Activated CD8-positive, alpha-beta memory T cell treated with anti-CD3 and anti-CD28 coated beads for 48 hours (primary cell): ENCODE data around the gene SYK.

ENCODE experiments used
- DNase-seq, 3 experiments: peaks; one replicate each; pipeline ENCODE4 v3.0.0-alpha.2; 2020; ENCODE audit warnings: low read depth in 2 of 3, low spot score in 2 of 3

The SYK gene

DNA sequence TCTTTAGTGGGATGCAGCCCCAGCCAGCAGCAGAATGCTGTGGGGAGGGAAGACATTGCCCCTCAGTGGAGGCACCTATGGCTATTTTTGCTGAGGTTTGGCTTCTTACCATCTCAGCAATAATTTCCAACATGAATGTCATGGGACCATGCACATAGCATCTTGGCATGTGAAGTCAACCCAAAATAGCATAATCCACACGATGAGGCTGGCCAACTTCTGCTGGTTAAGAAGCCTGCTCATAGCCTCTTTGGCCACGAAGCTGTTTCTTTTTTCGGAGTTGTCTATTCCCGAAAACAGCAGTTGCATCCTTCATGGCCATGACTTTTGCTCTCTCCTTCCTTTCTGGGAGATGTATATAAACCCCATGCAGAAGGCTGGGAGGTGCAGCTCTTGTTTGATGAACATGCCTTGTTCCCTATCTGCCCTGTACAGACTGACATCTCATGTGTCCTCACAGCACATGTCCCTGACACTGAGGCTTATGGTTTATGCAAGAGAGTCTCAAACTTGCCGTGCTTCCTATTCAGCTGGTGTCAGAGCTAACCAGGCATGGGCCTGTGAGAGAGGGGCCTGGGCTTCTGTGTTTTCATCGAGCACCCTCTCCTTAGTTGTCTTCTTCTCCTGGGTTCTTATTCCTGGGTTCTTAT, 45.3 kb downstream of the SYK start:
- no peak for DNase-seq

DNA sequence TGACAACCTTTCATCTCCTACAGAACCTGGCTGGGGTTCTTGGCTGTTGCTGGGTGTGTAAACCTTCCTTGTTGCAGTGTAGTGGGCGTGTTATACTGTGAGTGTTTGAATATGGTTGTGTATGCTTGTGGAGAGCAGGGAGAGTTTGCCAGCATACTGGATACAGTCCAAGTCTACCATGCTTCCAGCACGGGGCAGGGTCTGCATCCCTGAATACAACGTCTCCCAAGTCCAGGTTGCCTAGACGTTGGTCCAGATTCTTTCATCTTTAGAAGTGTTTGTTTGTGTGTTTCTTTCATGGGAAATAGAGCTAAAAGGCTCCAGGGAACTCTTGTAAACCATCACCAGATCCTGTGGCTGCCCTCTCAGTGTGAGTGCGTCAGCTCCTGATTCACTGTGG, 46.4 kb downstream of the SYK start:
- no peak for DNase-seq

DNA sequence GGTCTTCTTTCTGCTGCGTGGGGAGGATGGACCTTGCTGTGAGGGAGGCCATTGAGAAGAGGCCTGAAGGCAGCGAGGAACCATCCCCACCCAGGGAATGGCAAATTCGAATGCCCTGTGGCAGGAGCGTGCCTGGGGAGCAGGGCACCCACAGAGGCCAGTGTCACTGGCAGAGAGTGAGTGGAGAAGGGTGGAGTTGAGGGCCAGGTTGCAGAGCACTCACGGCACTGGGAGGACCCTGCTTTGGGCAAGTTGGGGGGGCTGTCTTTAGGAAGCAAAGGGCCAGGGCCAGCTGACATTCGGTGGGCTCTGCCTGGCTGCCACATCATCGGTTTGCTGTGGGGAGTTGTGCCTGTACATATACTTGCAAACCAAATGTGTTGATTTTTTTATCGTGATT, 47.2 kb downstream of the SYK start:
- DNase-seq = no peak

DNA sequence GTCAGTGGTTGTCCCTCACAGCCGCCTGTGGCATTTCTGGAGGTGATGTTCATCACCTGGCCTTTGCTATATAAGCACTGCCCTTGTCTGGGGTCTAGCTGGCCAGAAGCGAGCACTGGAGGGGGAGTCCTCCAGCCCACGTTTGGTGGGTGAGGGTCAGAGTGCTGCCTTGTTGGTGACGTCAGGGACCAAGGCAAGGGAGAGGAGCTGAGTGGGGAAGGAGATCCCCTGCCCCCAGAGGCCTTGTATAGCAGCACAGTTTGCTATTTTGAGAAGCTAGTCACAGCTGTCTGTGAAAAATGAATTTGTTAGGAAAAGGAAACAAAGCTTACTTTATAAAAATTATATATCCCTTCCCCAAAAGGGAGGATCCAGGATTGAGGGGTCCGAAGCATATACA, 49.8 kb downstream of the SYK start:
- DNase-seq = no peak

DNA sequence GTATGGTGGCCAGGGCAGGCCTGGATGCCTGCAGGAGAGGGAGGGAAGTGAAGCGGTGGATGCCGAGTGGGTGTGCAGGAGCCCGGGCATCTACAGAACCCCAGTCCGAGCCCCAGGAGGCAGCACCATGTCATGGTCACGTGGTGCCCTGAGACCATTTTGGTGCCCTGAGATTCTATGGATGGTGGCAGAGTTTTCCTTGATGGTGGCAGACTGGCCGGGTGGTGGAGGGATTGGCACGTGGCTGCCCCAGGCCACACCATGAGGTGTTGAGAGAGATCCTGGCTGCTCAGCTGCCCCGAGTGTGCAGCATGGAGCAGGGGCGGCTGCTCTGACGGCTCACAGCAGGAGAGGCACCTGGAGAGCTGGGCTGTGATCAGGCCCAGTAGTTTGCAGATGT, 52.3 kb downstream of the SYK start:
- no peak for DNase-seq

DNA sequence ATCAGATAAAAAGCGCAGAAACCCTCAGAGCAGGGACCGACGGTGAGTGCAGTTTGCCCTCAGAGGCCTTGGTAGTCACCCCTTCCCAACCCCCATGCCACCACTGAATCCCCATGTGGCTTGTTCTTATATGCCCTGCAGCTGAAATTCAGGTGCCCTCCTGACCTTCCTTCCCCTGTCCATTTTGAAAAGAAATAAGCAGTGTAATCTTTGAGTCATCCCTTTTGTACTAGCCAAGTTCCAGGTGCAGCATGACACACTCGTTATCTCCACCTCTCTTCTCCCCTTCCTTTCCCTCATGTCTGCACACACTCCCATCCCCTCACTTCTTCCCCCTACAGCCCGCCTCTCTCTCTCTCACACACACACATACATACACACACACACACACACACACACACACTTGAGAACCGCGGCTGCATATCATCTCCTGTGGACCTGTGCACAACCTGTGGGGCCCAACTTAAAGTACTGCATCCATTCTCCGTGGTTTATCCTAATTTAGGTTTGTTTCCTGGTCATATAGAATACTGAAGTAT, 53.1 kb downstream of the SYK start:
- no peak for DNase-seq

DNA sequence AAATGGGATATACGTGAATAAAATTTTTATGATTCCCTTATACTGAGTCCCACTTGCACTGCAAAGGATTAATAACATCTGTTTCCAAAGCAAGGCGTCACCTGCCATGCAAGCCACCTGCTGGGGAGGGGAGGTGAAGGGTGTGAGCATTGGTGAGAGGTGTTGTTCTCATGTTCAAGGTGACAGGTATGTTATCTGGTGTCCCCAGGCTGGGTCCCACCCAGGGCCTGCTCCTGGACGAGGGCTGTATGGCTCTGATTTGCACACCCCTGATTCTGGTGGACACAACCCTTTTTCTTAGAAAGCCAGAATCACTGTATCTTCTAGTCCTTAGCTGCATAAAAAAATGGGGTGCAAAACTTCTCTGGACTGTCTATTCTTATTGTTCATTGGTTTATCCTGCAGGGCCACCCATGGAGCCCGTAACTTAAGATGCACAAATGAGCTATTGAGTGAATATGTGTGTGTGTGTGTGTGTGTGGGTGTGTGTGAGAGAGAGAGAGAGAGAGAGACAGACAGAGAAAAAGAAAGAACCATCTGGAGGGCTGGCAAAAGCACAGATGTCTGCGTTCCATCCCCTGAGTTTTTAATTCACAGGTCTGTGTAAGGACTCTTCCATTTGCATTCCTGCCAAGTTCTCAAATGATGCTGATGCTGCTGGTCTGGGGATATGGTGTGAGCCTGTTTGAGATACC, 53.7 kb downstream of the SYK start:
- DNase-seq = no peak

DNA sequence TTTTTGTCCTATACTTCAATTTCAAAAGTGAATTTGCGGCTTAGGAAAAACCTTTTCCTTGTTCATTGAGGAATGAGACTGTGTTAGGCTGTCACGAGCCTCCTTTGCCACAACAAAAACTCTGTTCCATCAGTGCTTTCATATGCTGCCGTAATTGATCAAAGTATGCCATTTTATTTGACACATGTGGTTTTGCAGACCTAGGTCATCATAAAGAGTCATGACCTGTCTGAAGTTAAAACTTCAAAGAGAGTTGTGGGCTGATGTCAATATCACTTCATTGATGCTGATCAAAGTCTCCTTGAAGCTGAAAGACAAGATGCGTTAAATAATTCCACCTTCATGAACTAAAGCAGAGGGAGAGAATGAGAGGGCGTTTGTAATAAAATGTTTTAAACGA, 55.5 kb downstream of the SYK start:
- DNase-seq = no peak

DNA sequence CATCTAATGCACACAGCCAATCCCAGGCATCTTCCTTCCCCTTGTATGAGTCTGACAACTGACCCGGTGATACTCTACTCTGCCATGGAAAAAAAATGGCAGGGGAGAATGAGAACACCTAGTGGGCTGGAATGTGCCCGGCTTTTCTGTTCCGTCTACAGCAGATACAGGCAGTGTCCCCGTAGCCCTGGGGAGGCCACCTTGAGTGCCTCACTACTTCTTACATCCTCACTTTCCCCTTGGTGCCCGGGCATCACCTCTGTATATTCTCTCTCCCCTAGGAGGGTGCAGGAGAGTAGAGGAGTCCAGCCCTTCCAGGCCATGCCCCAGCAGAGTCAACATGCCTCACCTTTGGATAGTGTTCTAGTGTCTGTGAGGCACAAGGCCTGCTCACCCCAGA, 56.2 kb downstream of the SYK start:
- DNase-seq = no peak

DNA sequence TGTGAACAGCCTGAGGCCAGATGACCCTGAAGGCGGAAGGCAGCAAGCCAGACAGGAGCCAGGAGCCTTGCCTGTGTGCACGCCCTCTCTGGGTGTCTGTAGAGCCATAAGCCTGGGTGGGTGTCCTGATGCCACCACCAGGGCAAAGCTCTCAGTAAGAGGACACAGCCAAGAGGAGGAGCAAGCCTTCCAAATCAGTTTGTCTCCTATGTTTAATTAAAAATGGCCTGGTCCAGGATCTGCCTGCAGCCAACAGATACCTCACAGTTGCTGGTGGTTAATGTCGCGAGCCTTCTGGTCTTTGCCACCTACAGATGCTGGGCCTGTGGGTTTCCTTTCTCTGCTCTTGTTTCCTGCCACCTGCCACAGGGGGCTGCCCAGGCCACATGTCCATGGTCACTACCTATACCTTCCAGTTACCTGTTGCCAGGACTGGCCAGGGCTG, 56.9 kb downstream of the SYK start:
- DNase-seq = no peak

DNA sequence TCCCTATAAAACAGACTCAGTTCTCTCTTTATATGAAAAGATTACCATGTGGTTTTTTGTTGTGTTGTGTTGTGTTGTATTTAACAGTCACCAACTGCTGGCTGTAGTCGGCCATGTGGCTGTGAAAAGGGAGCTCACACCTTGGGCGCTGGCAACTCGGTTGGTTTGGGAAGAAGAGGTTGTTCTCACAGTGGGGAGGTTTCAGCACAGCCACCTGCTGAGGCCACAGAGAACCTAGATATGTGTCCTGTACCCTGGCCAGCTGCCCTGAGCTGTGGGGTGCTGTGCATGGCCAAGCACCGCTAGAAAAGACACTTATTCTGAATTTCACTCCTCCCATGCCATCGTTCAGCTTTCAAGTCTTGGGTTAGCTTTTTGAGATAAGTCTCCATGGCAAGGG, 58.8 kb downstream of the SYK start:
- DNase-seq = no peak

DNA sequence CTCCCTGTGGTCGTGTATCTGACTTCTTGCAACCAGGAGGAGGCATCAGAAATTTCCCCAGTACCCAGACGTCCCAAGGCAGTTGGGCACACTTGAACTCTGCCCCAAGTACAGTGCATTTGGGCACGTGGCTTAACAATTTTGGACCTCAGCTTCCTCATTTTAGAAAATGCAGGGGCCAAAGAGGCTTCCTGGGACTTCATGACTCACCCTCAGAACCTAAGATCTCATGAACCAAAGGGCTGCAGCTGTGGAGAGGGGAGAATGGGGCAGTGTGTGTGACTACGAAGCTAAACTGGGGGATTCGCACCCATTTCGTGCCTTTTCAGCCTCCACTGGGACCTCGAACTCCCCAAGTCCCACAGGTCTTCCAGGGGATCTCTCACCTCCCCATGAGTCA, 59.2 kb downstream of the SYK start:
- DNase-seq = no peak

DNA sequence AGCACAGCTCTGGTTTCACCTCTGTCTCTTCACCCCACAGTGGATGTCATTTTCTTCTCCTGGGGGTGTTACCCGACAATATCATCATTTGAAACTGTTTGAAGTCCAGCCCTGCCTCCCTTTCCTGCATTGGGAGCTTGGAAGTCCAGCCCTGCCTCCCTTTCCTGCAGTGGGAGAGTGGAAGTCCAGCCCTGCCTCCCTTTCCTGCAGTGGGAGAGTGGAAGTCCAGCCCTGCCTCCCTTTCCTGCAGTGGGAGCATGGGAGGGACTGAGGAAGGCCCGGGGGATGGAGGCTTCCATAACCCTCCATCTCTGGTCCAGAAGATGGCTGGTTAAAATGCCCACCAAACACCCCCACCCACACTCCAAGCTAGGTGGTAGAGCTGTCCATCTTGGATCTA, 59.8 kb downstream of the SYK start:
- DNase-seq = no peak

DNA sequence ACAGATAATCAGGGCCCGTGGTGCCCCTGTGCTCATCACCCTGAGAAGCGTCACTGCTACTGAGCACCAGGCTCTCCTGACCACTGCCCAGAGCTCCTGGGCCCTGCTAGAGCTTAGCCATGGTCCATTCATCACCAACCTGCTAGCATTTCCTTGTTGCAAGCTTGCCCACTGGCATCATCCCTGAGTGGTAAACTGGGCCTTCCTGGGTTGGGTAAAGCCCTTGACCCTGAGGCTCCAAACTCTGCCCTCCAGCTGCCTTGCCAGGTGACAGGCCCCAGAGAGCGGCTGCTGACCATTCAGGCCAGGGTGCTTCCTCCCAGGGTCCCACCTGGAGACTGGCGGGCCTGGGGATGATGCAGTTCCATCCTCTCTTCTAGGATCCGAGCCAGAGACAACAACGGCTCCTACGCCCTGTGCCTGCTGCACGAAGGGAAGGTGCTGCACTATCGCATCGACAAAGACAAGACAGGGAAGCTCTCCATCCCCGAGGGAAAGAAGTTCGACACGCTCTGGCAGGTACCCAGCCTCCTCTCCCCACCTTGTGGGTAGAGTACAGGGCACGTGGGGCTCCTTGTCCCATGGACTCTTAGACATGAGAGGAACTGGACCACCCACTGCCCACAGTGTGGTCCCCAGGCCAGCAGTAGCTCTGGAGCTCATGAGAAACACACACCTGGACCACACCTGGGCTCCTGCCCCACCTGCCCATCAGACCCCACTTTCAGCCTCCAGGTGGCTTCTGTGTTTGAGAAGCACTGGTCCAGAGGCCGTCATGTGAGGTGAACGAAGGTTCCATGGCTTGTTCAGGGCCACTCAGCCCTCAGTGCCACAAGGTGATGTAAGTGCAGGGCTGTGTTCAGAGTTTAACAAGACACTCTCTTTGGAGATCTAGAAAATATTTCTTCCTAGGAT, 60.5 kb downstream of the SYK start:
- no peak for DNase-seq

DNA sequence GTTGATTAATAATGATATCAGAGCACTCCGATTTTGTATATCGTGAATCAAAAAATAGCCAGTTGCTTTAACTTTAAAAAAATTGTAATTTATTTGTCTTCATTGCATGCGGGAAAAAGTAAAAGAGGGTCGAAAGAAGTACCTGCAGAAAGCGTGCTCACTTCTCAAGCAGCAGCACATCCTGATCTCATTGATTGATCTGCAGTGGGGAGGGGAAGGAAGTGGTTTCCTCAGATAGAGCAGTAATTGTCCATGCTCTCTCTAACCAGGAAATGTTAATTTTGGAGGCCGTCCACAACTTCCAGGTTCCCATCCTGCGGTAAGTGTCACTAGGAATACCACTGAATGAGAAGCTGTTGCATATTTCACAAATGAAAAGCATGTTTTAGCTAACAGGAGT, 63.2 kb downstream of the SYK start:
- no peak for DNase-seq

DNA sequence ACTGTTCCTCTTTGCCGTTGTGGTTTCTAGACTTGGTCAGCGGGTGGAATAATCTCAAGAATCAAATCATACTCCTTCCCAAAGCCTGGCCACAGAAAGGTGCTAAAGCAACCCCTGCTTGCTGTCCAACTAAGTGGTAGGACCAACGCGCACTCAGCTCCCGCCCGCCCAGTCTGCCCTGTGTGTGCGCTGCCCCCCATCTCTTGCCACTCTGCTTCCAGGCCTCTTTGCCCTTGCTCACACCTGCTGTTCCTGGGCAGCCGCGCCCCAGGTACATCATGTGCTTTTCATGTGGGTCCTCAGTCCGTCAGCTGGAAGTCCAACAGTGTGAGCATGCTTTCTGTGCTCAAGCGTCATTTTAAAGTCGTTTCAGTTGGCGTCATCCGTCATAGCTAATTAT, 65.5 kb downstream of the SYK start:
- no peak for DNase-seq

DNA sequence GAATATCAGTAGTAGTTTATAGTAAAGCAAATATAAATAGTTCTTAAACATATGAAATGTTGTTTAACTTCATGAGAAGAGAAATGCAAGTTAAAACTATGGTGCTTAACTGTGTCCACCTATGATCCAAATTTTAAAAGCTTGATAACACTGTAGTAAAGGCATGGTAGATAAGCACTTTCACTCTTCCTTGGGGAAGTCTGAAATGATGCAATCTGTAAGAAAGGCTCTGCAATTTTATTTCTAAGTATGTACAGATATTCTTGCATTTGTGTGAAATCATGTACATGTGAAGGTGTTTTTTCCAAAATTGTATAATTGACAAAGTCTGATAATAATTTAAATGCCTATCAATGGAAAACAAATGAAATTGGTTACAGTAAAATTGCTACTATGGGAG, 66.9 kb downstream of the SYK start:
- DNase-seq = no peak

DNA sequence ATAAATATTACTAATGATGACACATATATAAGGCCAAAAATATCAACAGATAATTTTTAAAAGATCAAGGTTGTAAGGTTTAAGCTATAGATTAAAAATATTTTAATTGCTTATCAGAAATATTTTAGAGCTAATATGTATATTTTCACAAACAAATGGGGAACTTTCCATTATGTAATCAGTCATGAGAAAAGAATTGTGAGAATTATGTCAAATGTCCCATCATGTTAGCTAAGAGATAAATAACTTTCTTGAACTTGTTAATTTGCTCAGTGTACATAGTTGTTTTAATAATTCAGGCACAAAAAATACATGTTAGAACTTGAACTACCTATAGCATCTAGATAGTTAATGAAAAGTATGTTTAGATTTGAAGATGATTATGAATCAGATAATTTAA, 67.7 kb downstream of the SYK start:
- DNase-seq = no peak

DNA sequence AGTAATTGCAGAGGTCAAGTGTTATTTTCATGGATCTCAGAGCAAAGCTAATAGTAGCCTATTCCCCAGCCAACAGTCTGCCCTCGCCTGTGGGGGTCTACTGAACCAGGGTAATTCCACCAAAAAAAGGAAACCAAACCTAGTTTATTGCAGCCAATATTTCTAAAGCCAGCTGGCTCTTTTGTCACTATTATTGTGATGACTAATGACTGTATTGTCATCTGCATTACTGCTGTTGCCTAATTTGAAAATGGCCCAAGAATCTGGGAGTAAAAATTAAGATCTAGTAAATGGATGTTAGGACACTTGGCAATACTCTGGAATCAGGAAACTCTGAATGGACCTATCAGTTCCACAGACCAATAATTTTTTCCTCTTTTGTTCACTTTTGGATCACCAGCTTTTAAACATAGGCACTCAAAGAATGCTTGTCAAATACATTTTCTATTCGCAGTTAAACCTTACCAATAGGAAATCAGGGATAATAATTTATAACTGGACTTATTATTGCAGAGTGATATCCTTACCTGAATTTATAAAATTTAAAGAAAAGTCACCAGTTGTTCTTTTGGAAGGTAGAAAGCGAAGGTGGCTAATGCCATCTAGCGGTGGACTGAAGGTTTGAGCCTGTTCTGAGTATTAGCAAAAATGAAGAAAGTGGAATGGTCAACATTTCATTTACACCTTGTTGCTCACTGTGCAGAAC, 69.2 kb downstream of the SYK start:
- no peak for DNase-seq

DNA sequence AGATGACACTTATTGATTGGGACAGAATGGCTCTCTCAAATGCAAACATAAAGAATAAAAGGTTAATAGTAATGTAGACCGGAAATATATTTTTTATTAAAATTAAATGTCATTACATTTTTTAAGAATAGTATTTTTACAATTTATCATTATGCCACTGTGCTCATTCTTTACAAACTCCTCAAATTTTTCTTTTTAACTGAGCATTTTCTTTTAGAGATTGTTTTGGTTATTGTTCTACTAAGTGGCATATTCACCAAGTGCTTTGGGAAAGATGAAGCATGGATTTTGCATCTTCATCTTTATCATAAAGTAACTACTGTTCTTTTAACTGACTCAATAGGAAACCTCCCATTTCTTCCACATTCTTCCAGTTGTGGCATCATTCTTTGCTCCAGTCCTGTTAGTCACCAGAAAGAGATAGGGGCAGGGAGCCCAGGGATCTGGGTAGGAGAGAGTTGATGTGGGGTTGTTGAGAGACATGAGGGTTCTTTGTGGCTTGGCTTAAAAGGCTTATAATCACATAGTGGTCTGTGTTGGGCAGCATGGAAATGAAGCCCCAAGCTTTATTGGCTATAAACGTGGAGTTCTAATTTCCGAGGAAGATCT, 69.8 kb downstream of the SYK start:
- DNase-seq = no peak

DNA sequence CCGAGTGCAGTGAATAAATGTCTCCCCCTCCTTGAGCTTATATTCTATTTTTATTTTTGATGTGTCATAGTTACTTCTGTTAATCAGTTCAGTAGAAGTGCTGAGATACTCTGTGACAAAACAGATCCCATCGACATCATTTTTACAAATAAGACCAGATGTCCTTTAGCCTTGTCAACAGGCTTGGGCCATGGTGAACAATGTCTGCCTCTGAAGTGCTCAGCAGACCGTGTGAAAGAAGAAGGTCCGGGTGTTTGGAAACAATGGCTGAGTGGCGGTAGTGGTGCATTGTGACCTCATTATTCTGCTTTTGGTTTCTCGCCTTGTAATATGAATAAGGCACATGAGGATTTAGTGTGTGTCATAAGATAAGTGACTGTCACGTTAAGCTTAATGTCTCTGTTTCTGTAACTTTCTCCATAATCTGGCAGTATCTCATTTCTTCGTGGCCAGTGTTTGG, 71.2 kb downstream of the SYK start:
- DNase-seq = no peak
